Neural progenitor cell (in vitro differentiated cells): ENCODE data around the gene CLDND1. TPM values are rescaled to one million over a fixed set of nuclear protein-coding genes. Genes with fewer than 3 reads are reported as not detected.

Experiments used
- DNase-seq: peaks from one replicate; pipeline ENCODE4 v3.0.0-alpha.2; 2016; ENCODE audit warnings: low spot score
- H2AFZ ChIP-seq: fragments of 200-600 bp; sonication (generic); replicated peaks from 2 replicates; pipeline ENCODE4 v1.6.1; 2016; ENCODE audit warnings: antibody characterized with exemption
- H3F3A ChIP-seq: fragments of 200-600 bp; sonication (generic); 2 replicates; pipeline ENCODE4 v1.6.1; 2016; ENCODE audit warnings: antibody characterized with exemption, low read depth
- H3K27ac ChIP-seq: fragments of 200-600 bp; sonication (generic); 2 replicates; pipeline ENCODE4 v1.5.1; 2016; ENCODE audit warnings: mild to moderate bottlenecking
- H3K27me3 ChIP-seq: fragments of 200-600 bp; sonication (generic); 2 replicates; pipeline ENCODE4 v1.6.1; 2016; ENCODE audit warnings: mild to moderate bottlenecking, moderate library complexity
- H3K36me3 ChIP-seq: fragments of 200-600 bp; sonication (generic); 2 replicates; pipeline ENCODE4 v1.5.1; 2016
- H3K4me1 ChIP-seq: fragments of 200-600 bp; sonication (generic); 2 replicates; pipeline ENCODE4 v1.6.1; 2016; ENCODE audit warnings: mixed run types
- H3K4me2 ChIP-seq: fragments of 200-600 bp; sonication (generic); 2 replicates; pipeline ENCODE4 v1.6.1; 2016
- H3K4me3 ChIP-seq: fragments of 200-600 bp; sonication (generic); 2 replicates; pipeline ENCODE4 v1.5.1; 2016
- H3K79me2 ChIP-seq: fragments of 200-600 bp; sonication (generic); 2 replicates; pipeline ENCODE4 v1.6.1; 2016; ENCODE audit warnings: low read depth
- H3K9ac ChIP-seq: fragments of 200-600 bp; sonication (generic); 2 replicates; pipeline ENCODE4 v1.6.1; 2016
- H3K9me3 ChIP-seq: fragments of 200-600 bp; sonication (generic); 2 replicates; pipeline ENCODE4 v1.5.1; 2016; ENCODE audit warnings: low read depth
- H4K20me1 ChIP-seq: fragments of 200-600 bp; sonication (generic); 2 replicates; pipeline ENCODE4 v1.6.1; 2016; ENCODE audit warnings: low read depth
- H3K27ac Mint-ChIP-seq: 3 replicates; pipeline ENCODE4 v1.8.0; 2021; ENCODE audit warnings: mixed read lengths
- H3K27me3 Mint-ChIP-seq: 2 replicates; pipeline ENCODE4 v1.8.0; 2022; ENCODE audit warnings: low read depth, mild to moderate bottlenecking, inconsistent platforms, moderate library complexity, mixed read lengths; ENCODE audit not compliant: insufficient read depth
- H3K36me3 Mint-ChIP-seq: 3 replicates; pipeline ENCODE4 v1.8.0; 2021; ENCODE audit warnings: mixed read lengths
- H3K4me1 Mint-ChIP-seq: 3 replicates; pipeline ENCODE4 v1.8.0; 2021; ENCODE audit warnings: mixed read lengths
- H3K4me3 Mint-ChIP-seq: 3 replicates; pipeline ENCODE4 v1.8.0; 2021; ENCODE audit warnings: mild to moderate bottlenecking, moderate library complexity, mixed read lengths
- H3K9me3 Mint-ChIP-seq: 3 replicates; pipeline ENCODE4 v1.8.0; 2020; ENCODE audit warnings: mixed read lengths
- EZH2 ChIP-seq: fragments of 200-600 bp; sonication (generic); IDR thresholded peaks from 2 replicates; pipeline ENCODE4 v1.6.1; 2017; ENCODE audit warnings: antibody characterized with exemption, mild to moderate bottlenecking, moderate library complexity
- EZH2phosphoT487 ChIP-seq: fragments of 200-600 bp; sonication (generic); IDR thresholded peaks from 2 replicates; pipeline ENCODE4 v1.6.1; 2017; ENCODE audit warnings: antibody characterized with exemption
- total RNA-seq: library from RNA; depleted of rRNA; stranded (reverse); fragments of >200 nt; gene quantifications from 2 replicates; pipeline ENCODE4 v1.2.3, GENCODE V29; 2015; ENCODE audit warnings: low replicate concordance
- TF ChIP-seq, protein P1 (sequence below): fragments of 200-600 bp; sonication (generic); IDR thresholded peaks from 2 replicates; pipeline ENCODE4 v1.5.1; 2017; ENCODE audit warnings: antibody characterized with exemption, mild to moderate bottlenecking

Gene CLDND1
- total RNA-seq, 1 donor from 2014 or later: 176 TPM

DNA sequence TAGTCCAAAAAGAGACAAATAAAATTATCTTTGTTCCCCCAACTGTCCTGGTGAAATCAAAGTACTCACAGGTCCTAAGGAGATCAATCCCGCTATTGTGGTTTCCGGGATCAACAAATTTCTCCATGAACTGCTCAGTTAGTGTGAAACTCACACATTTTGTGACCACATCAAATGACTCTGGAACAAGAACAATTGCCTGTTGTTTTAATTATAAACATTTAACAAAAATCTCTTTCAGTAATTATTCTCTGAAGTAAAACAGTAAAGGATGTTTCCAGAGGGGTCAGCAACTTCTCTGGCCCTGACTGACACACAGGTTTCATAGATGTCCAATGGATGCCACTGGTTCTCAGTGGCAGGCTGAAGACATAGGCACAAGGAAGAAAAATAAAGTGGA lies 3.9 kb downstream of the CLDND1 start:
- H2AFZ ChIP-seq: no peak overlapping the region
- peaks cover 13% of the 10 kb centered on the region for H3K36me3 ChIP-seq
- Mint-ChIP-seq H3K27me3 (no peaks in the 10 kb centered on the region), H3K9me3 (no peaks in the 10 kb centered on the region), H3K27ac (no peak overlapping the region), H3K36me3 (peaks cover 34% of the 10 kb centered on the region), H3K4me1 (peaks cover 11% of the 10 kb centered on the region), H3K4me3 (no peak overlapping the region)
- H4K20me1 ChIP-seq: peaks cover 4% of the 10 kb centered on the region
- H3F3A ChIP-seq: peaks cover 6% of the 10 kb centered on the region
- TF ChIP-seq, protein P1, sequence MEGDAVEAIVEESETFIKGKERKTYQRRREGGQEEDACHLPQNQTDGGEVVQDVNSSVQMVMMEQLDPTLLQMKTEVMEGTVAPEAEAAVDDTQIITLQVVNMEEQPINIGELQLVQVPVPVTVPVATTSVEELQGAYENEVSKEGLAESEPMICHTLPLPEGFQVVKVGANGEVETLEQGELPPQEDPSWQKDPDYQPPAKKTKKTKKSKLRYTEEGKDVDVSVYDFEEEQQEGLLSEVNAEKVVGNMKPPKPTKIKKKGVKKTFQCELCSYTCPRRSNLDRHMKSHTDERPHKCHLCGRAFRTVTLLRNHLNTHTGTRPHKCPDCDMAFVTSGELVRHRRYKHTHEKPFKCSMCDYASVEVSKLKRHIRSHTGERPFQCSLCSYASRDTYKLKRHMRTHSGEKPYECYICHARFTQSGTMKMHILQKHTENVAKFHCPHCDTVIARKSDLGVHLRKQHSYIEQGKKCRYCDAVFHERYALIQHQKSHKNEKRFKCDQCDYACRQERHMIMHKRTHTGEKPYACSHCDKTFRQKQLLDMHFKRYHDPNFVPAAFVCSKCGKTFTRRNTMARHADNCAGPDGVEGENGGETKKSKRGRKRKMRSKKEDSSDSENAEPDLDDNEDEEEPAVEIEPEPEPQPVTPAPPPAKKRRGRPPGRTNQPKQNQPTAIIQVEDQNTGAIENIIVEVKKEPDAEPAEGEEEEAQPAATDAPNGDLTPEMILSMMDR: no peak
- TF ChIP-seq EZH2 (no peak), EZH2phosphoT487 (no peak)
- no peaks in the 10 kb centered on the region for H3K4me1 ChIP-seq
- H3K9me3 ChIP-seq: no peaks in the 10 kb centered on the region
- H3K79me2 ChIP-seq: peaks cover 45% of the 10 kb centered on the region
- DNase-seq: no peak
- no peaks in the 10 kb centered on the region for H3K27me3 ChIP-seq
- H3K4me2 ChIP-seq: no peak overlapping the region
- H3K4me3 ChIP-seq: no peak overlapping the region
- no peak overlapping the region for H3K9ac ChIP-seq
- H3K27ac ChIP-seq: no peak overlapping the region

DNA sequence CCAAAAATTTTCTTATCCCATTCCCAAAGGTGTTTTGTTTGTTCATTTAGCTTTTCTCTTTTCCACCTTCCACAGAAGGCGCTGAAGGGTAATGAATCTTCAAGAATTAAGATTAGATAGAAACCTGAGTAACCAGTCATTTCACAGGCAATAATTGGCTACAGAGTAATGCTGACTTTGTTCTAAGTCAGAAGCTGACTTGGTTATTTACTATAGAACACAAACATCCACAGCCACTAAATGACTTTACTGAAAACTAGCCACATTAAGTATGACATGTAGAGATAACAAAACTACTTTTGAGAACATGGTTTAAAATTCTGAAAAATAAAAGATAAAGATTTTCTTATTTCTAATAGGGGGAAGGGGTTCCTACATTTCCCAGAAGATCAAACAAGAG lies 7.8 kb downstream of the CLDND1 start:
- H3K9me3 Mint-ChIP-seq: no peaks in the 10 kb centered on the region
- peaks cover 31% of the 10 kb centered on the region for H3K36me3 Mint-ChIP-seq
- Histone ChIP-seq H4K20me1 (peaks cover 4% of the 10 kb centered on the region), H3K9me3 (no peaks in the 10 kb centered on the region), H3F3A (no peaks in the 10 kb centered on the region), H3K27me3 (no peaks in the 10 kb centered on the region), H3K27ac (no peak overlapping the region), H2AFZ (no peak overlapping the region), H3K36me3 (peaks cover 6% of the 10 kb centered on the region), H3K79me2 (peaks cover 20% of the 10 kb centered on the region), H3K4me2 (no peak overlapping the region), H3K4me3 (no peak overlapping the region), H3K9ac (no peak overlapping the region), H3K4me1 (no peaks in the 10 kb centered on the region)
- TF ChIP-seq, protein P1: no peak
- TF ChIP-seq EZH2phosphoT487: no peak
- no peak for TF ChIP-seq EZH2
- H3K4me3 Mint-ChIP-seq: no peak overlapping the region
- no peak for DNase-seq
- no peak overlapping the region for H3K27ac Mint-ChIP-seq
- H3K4me1 Mint-ChIP-seq: no peaks in the 10 kb centered on the region
- no peaks in the 10 kb centered on the region for H3K27me3 Mint-ChIP-seq

DNA sequence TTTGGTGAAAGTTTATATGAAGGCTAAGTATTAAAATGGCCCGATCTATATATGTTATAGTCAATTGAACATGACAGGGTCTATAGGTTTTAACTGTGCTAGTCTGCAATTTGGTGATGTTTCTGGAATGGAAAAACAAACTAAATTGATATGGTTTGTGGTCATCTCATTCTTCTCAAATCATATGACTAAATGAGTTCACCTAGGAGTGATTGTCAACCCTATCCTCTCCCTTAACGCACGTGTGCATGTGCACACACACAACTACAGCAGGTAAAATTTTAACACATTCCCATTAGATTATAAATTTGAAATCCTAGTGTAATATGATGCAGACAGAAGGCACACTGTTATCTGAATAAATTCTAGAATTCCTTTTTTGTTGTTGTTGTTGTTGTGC lies 9.0 kb downstream of the CLDND1 start:
- Histone ChIP-seq H3K9ac (no peak overlapping the region), H3K27me3 (no peaks in the 10 kb centered on the region), H4K20me1 (peaks cover 4% of the 10 kb centered on the region), H3K4me3 (no peak overlapping the region), H3K27ac (no peak overlapping the region), H3K9me3 (no peaks in the 10 kb centered on the region), H3F3A (no peaks in the 10 kb centered on the region), H3K79me2 (peaks cover 8% of the 10 kb centered on the region), H3K4me1 (no peaks in the 10 kb centered on the region), H3K4me2 (no peak overlapping the region), H3K36me3 (peaks cover 6% of the 10 kb centered on the region), H2AFZ (no peak overlapping the region)
- no peaks in the 10 kb centered on the region for H3K4me1 Mint-ChIP-seq
- H3K9me3 Mint-ChIP-seq: no peaks in the 10 kb centered on the region
- H3K27me3 Mint-ChIP-seq: no peaks in the 10 kb centered on the region
- TF ChIP-seq EZH2: no peak
- TF ChIP-seq, protein P1: no peak
- no peak for TF ChIP-seq EZH2phosphoT487
- H3K36me3 Mint-ChIP-seq: peaks cover 20% of the 10 kb centered on the region
- no peak for DNase-seq
- H3K4me3 Mint-ChIP-seq: no peak overlapping the region
- no peak overlapping the region for H3K27ac Mint-ChIP-seq
